Measurements from ENCODE around the gene DLGAP4.

Gene DLGAP4

GRCh38 chr20:36396340-36396739 lies 90.2 kb downstream of the DLGAP4 start:
- H3K4me1 ChIP-seq (ENCODE audit: control insufficient read depth in 2 of 2, insufficient read depth in 2 of 2, low read length in 2 of 2) = no peaks in the 10 kb centered on the region
- no peaks in the 10 kb centered on the region for H3K9me3 ChIP-seq (ENCODE audit: control insufficient read depth in 2 of 2, low read length in 2 of 2)
- no peak overlapping the region for H3K27ac ChIP-seq (ENCODE audit: low read depth in 2 of 2, low read length in 2 of 2)
- peaks cover 0 to 4% of the 10 kb centered on the region in 2 donors for H3K27me3 ChIP-seq (ENCODE audit: control insufficient read depth in 2 of 2, insufficient read depth in 2 of 2, low read length in 2 of 2)
- no peak overlapping the region for H3K4me3 ChIP-seq (ENCODE audit: low read length in 2 of 2)
- no peaks in the 10 kb centered on the region for H3K36me3 ChIP-seq (ENCODE audit: control insufficient read depth in 2 of 2, insufficient read depth in 2 of 2, low read length in 2 of 2)
- no peak overlapping the region for H3K9ac ChIP-seq (ENCODE audit: low read depth in 1 of 2, low read length in 2 of 2)

- H3K4me1 ChIP-seq (ENCODE audit: control insufficient read depth in 2 of 2, insufficient read depth in 2 of 2, low read length in 2 of 2) = no peaks in the 10 kb centered on the region
- no peak overlapping the region for H3K9ac ChIP-seq (ENCODE audit: low read depth in 1 of 2, low read length in 2 of 2)
- peaks cover 0 to 3% of the 10 kb centered on the region in 2 donors for H3K27me3 ChIP-seq (ENCODE audit: control insufficient read depth in 2 of 2, insufficient read depth in 2 of 2, low read length in 2 of 2)
- H3K4me3 ChIP-seq (ENCODE audit: low read length in 2 of 2) = no peak overlapping the region
- no peak overlapping the region for H3K27ac ChIP-seq (ENCODE audit: low read depth in 2 of 2, low read length in 2 of 2)
- H3K9me3 ChIP-seq (ENCODE audit: control insufficient read depth in 2 of 2, low read length in 2 of 2) = no peaks in the 10 kb centered on the region
- H3K36me3 ChIP-seq (ENCODE audit: control insufficient read depth in 2 of 2, insufficient read depth in 2 of 2, low read length in 2 of 2) = no peaks in the 10 kb centered on the region
Observed at GRCh38 chr20:36396847-36397630, 90.9 kb downstream of the DLGAP4 start.

GRCh38 chr20:36398515-36398914 lies 92.4 kb downstream of the DLGAP4 start:
- Histone ChIP-seq H3K36me3 (ENCODE audit: control insufficient read depth in 2 of 2, insufficient read depth in 2 of 2, low read length in 2 of 2) (no peaks in the 10 kb centered on the region), H3K9me3 (ENCODE audit: control insufficient read depth in 2 of 2, low read length in 2 of 2) (no peaks in the 10 kb centered on the region), H3K9ac (ENCODE audit: low read depth in 1 of 2, low read length in 2 of 2) (no peak overlapping the region), H3K4me3 (ENCODE audit: low read length in 2 of 2) (no peak overlapping the region), H3K27me3 (ENCODE audit: control insufficient read depth in 2 of 2, insufficient read depth in 2 of 2, low read length in 2 of 2) (peaks cover 0 to 3% of the 10 kb centered on the region in 2 donors), H3K27ac (ENCODE audit: low read depth in 2 of 2, low read length in 2 of 2) (no peak overlapping the region), H3K4me1 (ENCODE audit: control insufficient read depth in 2 of 2, insufficient read depth in 2 of 2, low read length in 2 of 2) (no peaks in the 10 kb centered on the region)

- H3K27ac ChIP-seq (ENCODE audit: low read depth in 2 of 2, low read length in 2 of 2) = no peak overlapping the region
- no peaks in the 10 kb centered on the region for H3K36me3 ChIP-seq (ENCODE audit: control insufficient read depth in 2 of 2, insufficient read depth in 2 of 2, low read length in 2 of 2)
- no peak overlapping the region for H3K9ac ChIP-seq (ENCODE audit: low read depth in 1 of 2, low read length in 2 of 2)
Observed at GRCh38 chr20:36399147-36399968, 93.2 kb downstream of the DLGAP4 start.

GRCh38 chr20:36399969-36400545 lies 93.9 kb downstream of the DLGAP4 start:
- H3K27ac ChIP-seq (ENCODE audit: low read depth in 2 of 2, low read length in 2 of 2) = no peak overlapping the region
- H3K4me3 ChIP-seq (ENCODE audit: low read length in 2 of 2) = no peak overlapping the region
- H3K36me3 ChIP-seq (ENCODE audit: control insufficient read depth in 2 of 2, insufficient read depth in 2 of 2, low read length in 2 of 2) = no peaks in the 10 kb centered on the region
- H3K27me3 ChIP-seq (ENCODE audit: control insufficient read depth in 2 of 2, insufficient read depth in 2 of 2, low read length in 2 of 2) = peaks cover 0 to 3% of the 10 kb centered on the region in 2 donors
- H3K4me1 ChIP-seq (ENCODE audit: control insufficient read depth in 2 of 2, insufficient read depth in 2 of 2, low read length in 2 of 2) = no peaks in the 10 kb centered on the region
- no peak overlapping the region for H3K9ac ChIP-seq (ENCODE audit: low read depth in 1 of 2, low read length in 2 of 2)
- no peaks in the 10 kb centered on the region for H3K9me3 ChIP-seq (ENCODE audit: control insufficient read depth in 2 of 2, low read length in 2 of 2)

More at GRCh38 chr20:36399147-36399968, 93.2 kb downstream of the DLGAP4 start:
- Histone ChIP-seq H3K27me3 (ENCODE audit: control insufficient read depth in 2 of 2, insufficient read depth in 2 of 2, low read length in 2 of 2) (peaks cover 0 to 3% of the 10 kb centered on the region in 2 donors), H3K4me1 (ENCODE audit: control insufficient read depth in 2 of 2, insufficient read depth in 2 of 2, low read length in 2 of 2) (no peaks in the 10 kb centered on the region), H3K4me3 (ENCODE audit: low read length in 2 of 2) (no peak overlapping the region), H3K9me3 (ENCODE audit: control insufficient read depth in 2 of 2, low read length in 2 of 2) (no peaks in the 10 kb centered on the region)

GRCh38 chr20:36400909-36401735 lies 95.0 kb downstream of the DLGAP4 start:
- Histone ChIP-seq H3K36me3 (ENCODE audit: control insufficient read depth in 2 of 2, insufficient read depth in 2 of 2, low read length in 2 of 2) (no peaks in the 10 kb centered on the region), H3K9me3 (ENCODE audit: control insufficient read depth in 2 of 2, low read length in 2 of 2) (no peaks in the 10 kb centered on the region), H3K27ac (ENCODE audit: low read depth in 2 of 2, low read length in 2 of 2) (no peak overlapping the region), H3K4me3 (ENCODE audit: low read length in 2 of 2) (no peak overlapping the region), H3K9ac (ENCODE audit: low read depth in 1 of 2, low read length in 2 of 2) (no peak overlapping the region), H3K27me3 (ENCODE audit: control insufficient read depth in 2 of 2, insufficient read depth in 2 of 2, low read length in 2 of 2) (peaks cover 0 to 3% of the 10 kb centered on the region in 2 donors), H3K4me1 (ENCODE audit: control insufficient read depth in 2 of 2, insufficient read depth in 2 of 2, low read length in 2 of 2) (no peaks in the 10 kb centered on the region)

GRCh38 chr20:36402708-36403107 lies 96.6 kb downstream of the DLGAP4 start:
- H3K36me3 ChIP-seq (ENCODE audit: control insufficient read depth in 2 of 2, insufficient read depth in 2 of 2, low read length in 2 of 2) = no peaks in the 10 kb centered on the region
- H3K4me3 ChIP-seq (ENCODE audit: low read length in 2 of 2) = no peak overlapping the region
- no peak overlapping the region for H3K9ac ChIP-seq (ENCODE audit: low read depth in 1 of 2, low read length in 2 of 2)
- no peak overlapping the region for H3K27ac ChIP-seq (ENCODE audit: low read depth in 2 of 2, low read length in 2 of 2)
- H3K9me3 ChIP-seq (ENCODE audit: control insufficient read depth in 2 of 2, low read length in 2 of 2) = no peaks in the 10 kb centered on the region
- peaks cover 0 to 3% of the 10 kb centered on the region in 2 donors for H3K27me3 ChIP-seq (ENCODE audit: control insufficient read depth in 2 of 2, insufficient read depth in 2 of 2, low read length in 2 of 2)
- H3K4me1 ChIP-seq (ENCODE audit: control insufficient read depth in 2 of 2, insufficient read depth in 2 of 2, low read length in 2 of 2) = no peaks in the 10 kb centered on the region

- H3K27ac ChIP-seq (ENCODE audit: low read depth in 2 of 2, low read length in 2 of 2) = no peak overlapping the region
- no peak overlapping the region for H3K4me3 ChIP-seq (ENCODE audit: low read length in 2 of 2)
- peaks cover 0 to 3% of the 10 kb centered on the region in 2 donors for H3K27me3 ChIP-seq (ENCODE audit: control insufficient read depth in 2 of 2, insufficient read depth in 2 of 2, low read length in 2 of 2)
- H3K4me1 ChIP-seq (ENCODE audit: control insufficient read depth in 2 of 2, insufficient read depth in 2 of 2, low read length in 2 of 2) = no peaks in the 10 kb centered on the region
- H3K36me3 ChIP-seq (ENCODE audit: control insufficient read depth in 2 of 2, insufficient read depth in 2 of 2, low read length in 2 of 2) = no peaks in the 10 kb centered on the region
- H3K9ac ChIP-seq (ENCODE audit: low read depth in 1 of 2, low read length in 2 of 2) = no peak overlapping the region
- H3K9me3 ChIP-seq (ENCODE audit: control insufficient read depth in 2 of 2, low read length in 2 of 2) = no peaks in the 10 kb centered on the region
Observed at GRCh38 chr20:36404435-36404978, 98.4 kb downstream of the DLGAP4 start.

GRCh38 chr20:36405255-36405654 lies 99.1 kb downstream of the DLGAP4 start:
- no peaks in the 10 kb centered on the region for H3K9me3 ChIP-seq (ENCODE audit: control insufficient read depth in 2 of 2, low read length in 2 of 2)
- peaks cover 0 to 3% of the 10 kb centered on the region in 2 donors for H3K27me3 ChIP-seq (ENCODE audit: control insufficient read depth in 2 of 2, insufficient read depth in 2 of 2, low read length in 2 of 2)
- H3K4me3 ChIP-seq (ENCODE audit: low read length in 2 of 2) = no peak overlapping the region
- no peaks in the 10 kb centered on the region for H3K36me3 ChIP-seq (ENCODE audit: control insufficient read depth in 2 of 2, insufficient read depth in 2 of 2, low read length in 2 of 2)
- no peaks in the 10 kb centered on the region for H3K4me1 ChIP-seq (ENCODE audit: control insufficient read depth in 2 of 2, insufficient read depth in 2 of 2, low read length in 2 of 2)
- no peak overlapping the region for H3K9ac ChIP-seq (ENCODE audit: low read depth in 1 of 2, low read length in 2 of 2)
- no peak overlapping the region for H3K27ac ChIP-seq (ENCODE audit: low read depth in 2 of 2, low read length in 2 of 2)

All from mucosa of rectum (tissue), 2 donors.